ENCODE measurements around the gene IL1B.
A peak's percentile ranks its signal among the peaks of the same experiment; 100 is the strongest.

DNA sequence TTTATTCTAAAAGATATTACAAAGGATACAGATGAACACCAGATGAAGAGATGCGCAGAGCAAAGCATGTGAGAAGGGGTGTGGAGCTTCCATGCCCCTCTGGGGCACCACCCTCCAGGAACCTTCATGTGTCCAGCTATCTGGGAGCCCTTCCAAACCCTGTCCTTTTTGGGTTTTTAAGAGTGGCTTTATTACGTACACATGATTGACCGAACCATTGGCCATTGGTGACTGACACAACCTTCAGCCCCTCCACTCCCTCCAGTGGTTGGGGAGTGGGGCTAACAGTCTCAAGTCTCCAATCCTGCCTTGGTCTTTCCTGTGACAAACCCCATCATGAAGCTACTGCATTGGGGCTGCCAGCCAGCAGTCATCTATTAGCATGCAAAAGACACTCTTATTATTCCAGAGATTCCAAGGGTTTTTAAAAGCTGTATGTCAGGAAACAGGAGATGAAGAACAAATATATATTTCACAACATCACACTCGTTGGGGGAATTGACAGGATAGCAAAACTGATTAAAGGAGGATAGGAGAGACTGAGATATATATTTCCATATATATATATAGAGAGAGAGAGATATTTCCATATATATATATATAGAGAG is 19.4 kb downstream of the IL1B start:
- TF ChIP-seq POLR2AphosphoS5 (IDR thresholded peaks at IDR 0.05; ENCODE audit: low read depth, low read length) (no peak), EP300 (IDR thresholded peaks at IDR 0.05; ENCODE audit: borderline replicate concordance in 1 of 2, low read depth in 2 of 2, low read length in 2 of 2) (no peak), TBP (IDR thresholded peaks at IDR 0.05; ENCODE audit: low read depth, low read length) (no peak)
- TF ChIP-seq, protein P1, sequence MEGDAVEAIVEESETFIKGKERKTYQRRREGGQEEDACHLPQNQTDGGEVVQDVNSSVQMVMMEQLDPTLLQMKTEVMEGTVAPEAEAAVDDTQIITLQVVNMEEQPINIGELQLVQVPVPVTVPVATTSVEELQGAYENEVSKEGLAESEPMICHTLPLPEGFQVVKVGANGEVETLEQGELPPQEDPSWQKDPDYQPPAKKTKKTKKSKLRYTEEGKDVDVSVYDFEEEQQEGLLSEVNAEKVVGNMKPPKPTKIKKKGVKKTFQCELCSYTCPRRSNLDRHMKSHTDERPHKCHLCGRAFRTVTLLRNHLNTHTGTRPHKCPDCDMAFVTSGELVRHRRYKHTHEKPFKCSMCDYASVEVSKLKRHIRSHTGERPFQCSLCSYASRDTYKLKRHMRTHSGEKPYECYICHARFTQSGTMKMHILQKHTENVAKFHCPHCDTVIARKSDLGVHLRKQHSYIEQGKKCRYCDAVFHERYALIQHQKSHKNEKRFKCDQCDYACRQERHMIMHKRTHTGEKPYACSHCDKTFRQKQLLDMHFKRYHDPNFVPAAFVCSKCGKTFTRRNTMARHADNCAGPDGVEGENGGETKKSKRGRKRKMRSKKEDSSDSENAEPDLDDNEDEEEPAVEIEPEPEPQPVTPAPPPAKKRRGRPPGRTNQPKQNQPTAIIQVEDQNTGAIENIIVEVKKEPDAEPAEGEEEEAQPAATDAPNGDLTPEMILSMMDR (IDR thresholded peaks at IDR 0.05; ENCODE audit: control extremely low read depth in 1 of 3, insufficient read depth in 1 of 3, low read depth in 1 of 3, low read length in 3 of 3), result peak in 2 of 3 experiments; percentile 25 to 39; a peak in 2 of 4 replicates
- TF ChIP-seq, protein P2, sequence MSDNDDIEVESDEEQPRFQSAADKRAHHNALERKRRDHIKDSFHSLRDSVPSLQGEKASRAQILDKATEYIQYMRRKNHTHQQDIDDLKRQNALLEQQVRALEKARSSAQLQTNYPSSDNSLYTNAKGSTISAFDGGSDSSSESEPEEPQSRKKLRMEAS (IDR thresholded peaks at IDR 0.05), result no peak
- TF ChIP-seq, protein P3, sequence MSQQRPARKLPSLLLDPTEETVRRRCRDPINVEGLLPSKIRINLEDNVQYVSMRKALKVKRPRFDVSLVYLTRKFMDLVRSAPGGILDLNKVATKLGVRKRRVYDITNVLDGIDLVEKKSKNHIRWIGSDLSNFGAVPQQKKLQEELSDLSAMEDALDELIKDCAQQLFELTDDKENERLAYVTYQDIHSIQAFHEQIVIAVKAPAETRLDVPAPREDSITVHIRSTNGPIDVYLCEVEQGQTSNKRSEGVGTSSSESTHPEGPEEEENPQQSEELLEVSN (IDR thresholded peaks at IDR 0.05), result no peak

Measured in H1 (cell line).